SK-N-MC (cell line): Measurements from ENCODE around the gene CERKL.

Source experiments
- EZH2 ChIP-seq: fragments of 200-600 bp; sonication (generic); IDR thresholded peaks from one replicate; pipeline ENCODE4 v1.6.1; 2017; ENCODE audit warnings: antibody characterized with exemption
- POLR2AphosphoS5 ChIP-seq: IDR thresholded peaks from 2 replicates; pipeline ENCODE4 v1.6.1; 2012; ENCODE audit warnings: mild to moderate bottlenecking, low read depth, low read length, borderline replicate concordance

GRCh38 chr2:181628590-181629585 lies 28.0 kb downstream of the CERKL start:
- no peak for TF ChIP-seq EZH2
- TF ChIP-seq POLR2AphosphoS5, result no peak
